IPS-18a (cell line): ENCODE results near the gene P2RX7.

Source experiments
- H3K27ac ChIP-seq: one replicate; pipeline ENCODE4 v1.5.1; 2013; ENCODE audit warnings: low read length
- H3K27me3 ChIP-seq: one replicate; pipeline ENCODE4 v1.6.1; 2013; ENCODE audit warnings: mild to moderate bottlenecking, low read length; ENCODE audit not compliant: control insufficient read depth, insufficient read depth
- H3K36me3 ChIP-seq: one replicate; pipeline ENCODE4 v1.6.1; 2013; ENCODE audit warnings: low read depth, low read length; ENCODE audit not compliant: control insufficient read depth
- H3K4me1 ChIP-seq: one replicate; pipeline ENCODE4 v1.6.1; 2013; ENCODE audit warnings: low read depth, low read length; ENCODE audit not compliant: control insufficient read depth
- H3K4me3 ChIP-seq: one replicate; pipeline ENCODE4 v1.5.1; 2013; ENCODE audit warnings: low read length
- H3K9ac ChIP-seq: one replicate; pipeline ENCODE4 v1.6.1; 2013; ENCODE audit warnings: mild to moderate bottlenecking, low read length, moderate library complexity
- H3K9me3 ChIP-seq: one replicate; pipeline ENCODE4 v1.6.1; 2013; ENCODE audit warnings: low read depth, low read length; ENCODE audit not compliant: control insufficient read depth

P2RX7 gene

DNA sequence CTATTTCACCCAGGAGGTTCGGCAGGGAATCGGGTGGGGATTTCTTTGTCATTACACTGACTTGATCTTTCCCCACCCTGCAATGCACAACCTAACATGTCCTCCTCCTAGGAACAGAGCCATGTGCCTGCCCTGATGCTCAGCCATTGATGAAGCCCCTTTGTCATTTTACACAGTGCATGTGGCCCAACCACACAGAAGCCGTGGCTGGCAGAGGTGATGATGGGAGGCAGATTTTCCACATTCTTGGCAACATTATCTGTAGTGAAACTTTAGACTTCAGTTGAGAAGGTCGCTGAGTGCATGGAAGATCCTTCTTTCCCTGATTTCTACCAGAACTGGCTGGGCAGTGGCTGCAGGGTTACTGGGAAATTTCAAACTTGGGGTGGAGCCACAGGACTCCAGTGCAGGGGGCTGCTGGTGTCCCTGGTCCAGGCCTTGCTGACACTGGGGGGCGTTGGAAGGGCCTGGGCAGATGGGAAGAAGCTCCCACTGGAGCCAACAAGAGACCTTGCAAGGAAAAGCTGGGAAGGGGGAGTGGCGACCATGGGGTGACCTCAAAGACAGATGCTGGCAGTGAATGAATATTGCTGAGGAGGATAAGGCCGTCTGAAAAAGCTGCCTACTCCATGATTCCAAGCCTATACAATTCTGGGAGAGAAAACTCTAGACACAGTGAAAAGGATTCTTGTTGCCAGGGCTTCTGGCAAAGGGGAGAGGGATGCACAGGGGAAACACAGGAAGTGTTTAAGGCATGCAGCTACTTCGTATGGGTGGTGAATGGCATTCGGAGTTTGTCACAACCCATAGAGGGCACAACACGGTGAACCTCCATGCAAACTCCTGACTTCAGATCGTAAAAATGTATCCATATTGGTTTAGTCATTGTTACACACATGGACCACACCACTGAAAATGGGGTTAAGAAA, 41.8 kb upstream of the P2RX7 start:
- peaks cover 10% of the 10 kb centered on the region for H3K27me3 ChIP-seq
- H3K36me3 ChIP-seq, result no peaks in the 10 kb centered on the region
- no peak overlapping the region for H3K27ac ChIP-seq
- H3K9me3 ChIP-seq, result no peaks in the 10 kb centered on the region
- H3K4me1 ChIP-seq, result peaks cover 3% of the 10 kb centered on the region
- no peak overlapping the region for H3K9ac ChIP-seq
- H3K4me3 ChIP-seq, result no peak overlapping the region

DNA sequence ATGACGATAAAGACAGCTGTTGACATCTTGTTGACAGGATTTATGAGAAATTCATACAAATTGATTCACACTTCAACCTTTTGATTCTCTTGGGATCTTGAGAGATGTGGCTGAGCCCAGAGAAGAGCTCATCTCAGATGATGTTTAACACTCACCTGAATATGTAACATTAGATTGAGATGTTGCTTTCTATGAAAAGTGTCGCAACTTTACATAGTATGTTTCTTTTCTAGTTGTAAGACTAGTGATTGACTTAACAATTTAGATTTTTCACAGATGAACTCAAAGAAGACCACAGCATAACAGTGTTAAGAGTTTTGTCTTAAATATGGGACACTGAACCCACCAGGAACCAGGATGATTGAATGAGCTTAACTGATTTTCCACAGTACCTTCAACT, 40.6 kb upstream of the P2RX7 start:
- peaks cover 11% of the 10 kb centered on the region for H3K27me3 ChIP-seq
- peaks cover 3% of the 10 kb centered on the region for H3K4me1 ChIP-seq
- no peaks in the 10 kb centered on the region for H3K36me3 ChIP-seq
- H3K9me3 ChIP-seq, result no peaks in the 10 kb centered on the region
- no peak overlapping the region for H3K27ac ChIP-seq
- H3K4me3 ChIP-seq, result no peak overlapping the region
- H3K9ac ChIP-seq, result no peak overlapping the region

GRCh38 chr12:121093487-121093891, 39.2 kb upstream of the P2RX7 start:
- H3K27ac ChIP-seq, result no peak overlapping the region
- H3K9ac ChIP-seq, result no peak overlapping the region
- H3K27me3 ChIP-seq, result peaks cover 11% of the 10 kb centered on the region
- peaks cover 3% of the 10 kb centered on the region for H3K4me1 ChIP-seq
- H3K36me3 ChIP-seq, result no peaks in the 10 kb centered on the region
- H3K9me3 ChIP-seq, result no peaks in the 10 kb centered on the region
- no peak overlapping the region for H3K4me3 ChIP-seq

GRCh38 chr12:121095544-121096198, 37.0 kb upstream of the P2RX7 start:
- peak overlapping the region; percentile 20 for H3K9ac ChIP-seq
- H3K36me3 ChIP-seq, result no peaks in the 10 kb centered on the region
- H3K27me3 ChIP-seq, result peaks cover 11% of the 10 kb centered on the region
- peaks cover 3% of the 10 kb centered on the region for H3K4me1 ChIP-seq
- H3K4me3 ChIP-seq, result peak overlapping the region; percentile 53
- no peak overlapping the region for H3K27ac ChIP-seq
- H3K9me3 ChIP-seq, result no peaks in the 10 kb centered on the region

DNA sequence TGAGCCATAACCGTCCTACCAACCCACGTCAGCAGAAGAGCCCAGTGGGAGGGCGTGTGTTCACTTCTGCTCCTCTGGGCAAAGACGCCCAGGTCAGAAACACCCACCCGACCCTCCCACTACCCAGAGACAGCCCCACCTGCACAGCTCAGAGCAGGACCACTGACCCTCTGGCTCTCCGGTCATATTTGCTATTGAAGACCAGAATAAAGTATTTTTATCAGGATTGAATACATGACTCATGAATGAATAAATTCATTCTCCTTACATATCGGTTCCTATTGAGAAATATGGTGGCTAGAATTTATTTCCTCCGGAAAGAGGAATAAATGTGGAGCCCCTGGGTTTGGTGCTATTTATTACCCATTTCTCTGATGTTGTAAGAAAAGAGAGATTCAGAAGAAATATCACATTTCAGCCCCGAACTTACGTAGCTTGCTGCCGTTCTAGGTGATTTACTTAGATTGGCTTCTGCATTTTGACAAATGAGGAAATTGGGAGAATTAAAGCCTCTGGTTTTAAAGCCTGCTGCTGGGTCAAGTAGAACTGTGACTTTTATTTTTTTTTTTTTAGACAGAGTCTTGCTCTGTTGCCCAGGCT, 36.4 kb upstream of the P2RX7 start:
- Histone ChIP-seq H3K4me3 (no peak overlapping the region), H3K9ac (no peak overlapping the region), H3K4me1 (peaks cover 3% of the 10 kb centered on the region), H3K27me3 (peaks cover 11% of the 10 kb centered on the region), H3K9me3 (no peaks in the 10 kb centered on the region), H3K27ac (no peak overlapping the region), H3K36me3 (no peaks in the 10 kb centered on the region)

DNA sequence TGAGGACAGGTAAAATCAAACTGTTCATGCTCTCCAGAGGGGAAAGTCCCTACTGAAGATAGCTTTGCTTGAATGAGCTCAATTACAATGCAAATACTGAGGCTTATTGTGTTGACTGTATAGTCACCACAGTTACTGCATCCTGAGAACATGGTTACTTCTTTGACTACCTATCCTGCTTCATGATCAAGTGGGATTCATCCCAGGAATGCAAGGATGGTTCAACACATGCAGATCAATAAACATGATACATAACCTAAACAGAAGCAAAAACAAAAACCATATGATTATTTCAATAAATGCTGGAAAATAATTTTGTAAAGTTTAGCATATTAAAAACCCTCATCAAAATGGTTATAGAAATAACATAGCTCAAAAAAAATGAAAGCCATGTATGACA, 32.9 kb upstream of the P2RX7 start:
- Histone ChIP-seq H3K4me1 (peaks cover 3% of the 10 kb centered on the region), H3K9ac (no peak overlapping the region), H3K9me3 (no peaks in the 10 kb centered on the region), H3K36me3 (no peaks in the 10 kb centered on the region), H3K4me3 (no peak overlapping the region), H3K27ac (no peak overlapping the region), H3K27me3 (peaks cover 11% of the 10 kb centered on the region)

- H3K9me3 ChIP-seq, result no peaks in the 10 kb centered on the region
- no peak overlapping the region for H3K9ac ChIP-seq
- H3K4me3 ChIP-seq, result no peak overlapping the region
- no peaks in the 10 kb centered on the region for H3K4me1 ChIP-seq
- H3K36me3 ChIP-seq, result no peaks in the 10 kb centered on the region
- H3K27ac ChIP-seq, result no peak overlapping the region
- H3K27me3 ChIP-seq, result no peaks in the 10 kb centered on the region
Observed at GRCh38 chr12:121102307-121102706, 30.4 kb upstream of the P2RX7 start.

DNA sequence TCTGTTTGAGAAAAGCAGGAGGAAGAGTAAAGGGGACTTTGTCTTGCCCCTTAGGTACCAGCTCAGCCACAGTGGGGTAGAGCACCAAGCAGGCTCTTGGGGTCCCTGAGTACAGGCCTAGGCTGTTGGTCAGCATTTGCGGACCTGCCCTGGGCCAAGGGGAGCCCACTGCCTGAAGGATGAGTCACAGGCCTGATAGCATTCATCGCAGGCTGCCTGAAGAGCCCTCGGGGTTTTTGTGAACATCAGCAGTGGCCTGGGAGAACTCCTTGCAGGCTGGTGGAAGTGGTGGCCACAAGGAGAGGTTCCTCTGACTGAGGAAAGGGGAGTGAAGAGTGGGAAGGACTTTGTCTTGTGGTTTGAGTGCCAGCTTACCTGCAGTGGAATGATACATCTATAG, 25.0 kb upstream of the P2RX7 start:
- Histone ChIP-seq H3K27me3 (no peaks in the 10 kb centered on the region), H3K36me3 (no peaks in the 10 kb centered on the region), H3K4me1 (no peaks in the 10 kb centered on the region), H3K9ac (no peak overlapping the region), H3K27ac (no peak overlapping the region), H3K4me3 (no peak overlapping the region), H3K9me3 (no peaks in the 10 kb centered on the region)

GRCh38 chr12:121108492-121108891, 24.2 kb upstream of the P2RX7 start:
- no peaks in the 10 kb centered on the region for H3K27me3 ChIP-seq
- no peaks in the 10 kb centered on the region for H3K36me3 ChIP-seq
- no peak overlapping the region for H3K27ac ChIP-seq
- no peak overlapping the region for H3K9ac ChIP-seq
- H3K4me3 ChIP-seq, result no peak overlapping the region
- no peaks in the 10 kb centered on the region for H3K4me1 ChIP-seq
- no peaks in the 10 kb centered on the region for H3K9me3 ChIP-seq

DNA sequence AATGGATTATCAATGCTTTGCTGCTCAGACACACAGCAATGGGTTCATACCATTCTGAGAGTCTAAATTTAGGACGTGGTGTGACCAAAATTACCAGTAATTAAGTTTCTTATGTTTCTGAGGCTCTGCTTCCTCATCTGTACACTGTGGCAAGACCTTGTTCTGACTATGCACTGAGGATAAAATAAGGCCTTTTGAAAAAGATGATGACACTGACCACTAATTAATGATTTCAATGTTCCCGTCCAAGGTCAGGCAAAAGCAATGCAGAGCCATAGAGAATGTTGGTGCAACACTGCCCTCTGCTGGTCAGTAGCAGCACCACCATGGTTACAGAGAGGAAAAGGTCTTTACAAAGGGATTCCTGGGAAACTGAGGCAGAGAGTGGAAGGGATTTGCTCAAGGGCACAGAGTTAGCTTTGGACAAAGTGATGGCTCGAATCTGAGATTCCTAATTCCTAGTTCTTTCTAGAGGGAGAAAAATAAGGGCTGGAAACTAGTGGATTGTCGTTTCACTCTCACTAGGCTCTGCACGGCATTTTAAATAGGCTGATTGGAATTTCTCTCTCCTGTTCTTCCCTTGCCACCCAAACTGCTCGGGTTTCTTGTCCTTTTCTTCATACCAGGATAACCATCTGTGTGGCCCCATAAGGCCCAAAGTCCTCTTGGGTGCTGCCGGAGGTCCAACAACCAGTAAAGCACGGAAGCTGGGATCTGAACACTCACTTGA, 22.3 kb upstream of the P2RX7 start:
- Histone ChIP-seq H3K27ac (no peak overlapping the region), H3K36me3 (no peaks in the 10 kb centered on the region), H3K9ac (no peak overlapping the region)

GRCh38 chr12:121111684-121112083, 21.0 kb upstream of the P2RX7 start:
- no peaks in the 10 kb centered on the region for H3K27me3 ChIP-seq
- no peak overlapping the region for H3K27ac ChIP-seq
- no peak overlapping the region for H3K4me3 ChIP-seq
- no peaks in the 10 kb centered on the region for H3K4me1 ChIP-seq
- no peaks in the 10 kb centered on the region for H3K9me3 ChIP-seq
- H3K9ac ChIP-seq, result no peak overlapping the region
- no peaks in the 10 kb centered on the region for H3K36me3 ChIP-seq

More for the DNA sequence above, 22.3 kb upstream of the P2RX7 start:
- Histone ChIP-seq H3K4me3 (no peak overlapping the region), H3K9me3 (no peaks in the 10 kb centered on the region), H3K4me1 (no peaks in the 10 kb centered on the region), H3K27me3 (no peaks in the 10 kb centered on the region)
